Measurements from ENCODE around the gene ACSM6. TPM values are rescaled to one million over a fixed set of nuclear protein-coding genes. Genes with fewer than 3 reads are reported as not detected.
A peak's percentile ranks its signal among the peaks of the same experiment; 100 is the strongest.

The ACSM6 gene
- total and polyA plus RNA-seq, 2 donors (not counting 3 experiments of a cell fraction or from before 2014, with no cell fraction given): not detected

DNA sequence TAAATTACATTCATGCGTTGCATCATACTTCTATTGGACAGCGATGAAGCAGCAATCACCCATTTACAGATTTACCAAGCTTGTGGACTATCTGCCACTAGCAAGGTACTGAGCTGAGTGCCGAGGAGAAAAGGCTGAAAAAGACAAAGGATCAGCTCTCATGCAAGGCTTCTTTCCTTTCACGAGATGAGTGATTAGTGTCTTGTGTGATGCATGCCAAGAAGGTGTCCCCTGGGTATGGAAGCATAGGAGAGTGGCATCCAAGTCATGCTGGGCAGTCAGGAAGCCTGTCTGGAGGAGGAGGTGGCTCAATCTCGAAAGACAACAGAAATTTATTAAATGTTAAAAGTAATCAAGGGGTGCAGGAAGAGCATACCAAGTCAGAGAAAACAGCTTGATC is 40.9 kb downstream of the ACSM6 start:
- FAIRE-seq (no peak), DNase-seq (ENCODE audit: low read depth, low spot score) (no peak)
- no peak overlapping the region for H3K9ac ChIP-seq (replicated peaks; ENCODE audit: extremely low read depth, insufficient read depth, low read length)
- H3K9me3 ChIP-seq (replicated peaks; ENCODE audit: control insufficient read depth, insufficient read depth, low read length): no peaks in the 10 kb centered on the region
- no TSS peak for BruUV-seq (replicated peaks)
- intact Hi-C loops (cut with micrococcal nuclease): no loop called here
- H2AFZ ChIP-seq (ENCODE audit: low read depth, low read length): no peak overlapping the region
- no peak overlapping the region for H3K4me3 ChIP-seq (replicated peaks in 1 of 3; ENCODE audit: insufficient read depth in 1 of 3, low read depth in 1 of 3, low read length in 3 of 3)
- no peaks in the 10 kb centered on the region for H3K79me2 ChIP-seq (ENCODE audit: control insufficient read depth, insufficient read depth, low read length)
- H3K9me1 ChIP-seq (replicated peaks; ENCODE audit: control insufficient read depth, extremely low read depth, insufficient read depth, low read length): no peaks in the 10 kb centered on the region
- H3K4me1 ChIP-seq (ENCODE audit: control insufficient read depth, extremely low read depth, insufficient read depth, low read length): peaks cover 17% of the 10 kb centered on the region
- H3K36me3 ChIP-seq (ENCODE audit: control insufficient read depth in 2 of 2, extremely low read depth in 1 of 2, insufficient read depth in 2 of 2, low read length in 2 of 2): peaks cover 0 to 17% of the 10 kb centered on the region in 2 experiments
- TF ChIP-seq MYC (IDR thresholded peaks at IDR 0.05; ENCODE audit: low read depth, low read length) (no peak), CTCF (IDR thresholded peaks at IDR 0.05; ENCODE audit: extremely low read depth in 1 of 2, insufficient read depth in 1 of 2, low read depth in 1 of 2, low read length in 2 of 2) (no peak)
- H3K27ac ChIP-seq (ENCODE audit: insufficient read depth, low read depth, low read length): no peak overlapping the region
- no peaks in the 10 kb centered on the region for H4K20me1 ChIP-seq (replicated peaks; ENCODE audit: control insufficient read depth, extremely low read depth, insufficient read depth, low read length)
- H3K4me2 ChIP-seq (ENCODE audit: insufficient read depth, low read length): no peak overlapping the region
- POLR2A ChIA-PET: no interaction called here
- CTCF ChIA-PET: interaction anchor here (0.8 to 4.7 kb wide), 5 partner anchors 9 to 129 kb away, joined by 3 to 32 read pairs (median 5); no protein-coding TSS in a partner anchor
- dilution Hi-C loops (cut with MboI; ENCODE audit: extremely low pct_ligation_motif_present, low sequenced_read_pairs): no loop called here
- no peaks in the 10 kb centered on the region for H3K27me3 ChIP-seq (ENCODE audit: control insufficient read depth in 2 of 2, insufficient read depth in 2 of 2, low read length in 2 of 2)

- FAIRE-seq: no peak
- dilution Hi-C loops (cut with MboI; ENCODE audit: extremely low pct_ligation_motif_present, low sequenced_read_pairs): no loop called here
- BruUV-seq (replicated peaks): no TSS peak
- Histone ChIP-seq H3K9me1 (replicated peaks; ENCODE audit: control insufficient read depth, extremely low read depth, insufficient read depth, low read length) (no peaks in the 10 kb centered on the region), H3K4me1 (ENCODE audit: control insufficient read depth, extremely low read depth, insufficient read depth, low read length) (peaks cover 13% of the 10 kb centered on the region), H2AFZ (ENCODE audit: low read depth, low read length) (no peak overlapping the region), H4K20me1 (replicated peaks; ENCODE audit: control insufficient read depth, extremely low read depth, insufficient read depth, low read length) (no peaks in the 10 kb centered on the region), H3K27ac (ENCODE audit: insufficient read depth, low read depth, low read length) (peak overlapping the region; percentile 56), H3K9me3 (replicated peaks; ENCODE audit: control insufficient read depth, insufficient read depth, low read length) (no peaks in the 10 kb centered on the region), H3K36me3 (ENCODE audit: control insufficient read depth in 2 of 2, extremely low read depth in 1 of 2, insufficient read depth in 2 of 2, low read length in 2 of 2) (peaks cover 0 to 18% of the 10 kb centered on the region in 2 experiments), H3K9ac (replicated peaks; ENCODE audit: extremely low read depth, insufficient read depth, low read length) (no peak overlapping the region), H3K79me2 (ENCODE audit: control insufficient read depth, insufficient read depth, low read length) (no peaks in the 10 kb centered on the region), H3K4me3 (replicated peaks in 1 of 3; ENCODE audit: insufficient read depth in 1 of 3, low read depth in 1 of 3, low read length in 3 of 3) (no peak overlapping the region), H3K27me3 (ENCODE audit: control insufficient read depth in 2 of 2, insufficient read depth in 2 of 2, low read length in 2 of 2) (no peaks in the 10 kb centered on the region), H3K4me2 (ENCODE audit: insufficient read depth, low read length) (no peak overlapping the region)
- no peak for DNase-seq (ENCODE audit: low read depth, low spot score)
- CTCF ChIA-PET: interaction anchor here (0.8 to 4.7 kb wide), 4 partner anchors 8 to 130 kb away, joined by 4 to 32 read pairs (median 6); no protein-coding TSS in a partner anchor
- no peak for TF ChIP-seq POLR2A (IDR thresholded peaks at IDR 0.05; ENCODE audit: low read depth, low read length)
- no peak for TF ChIP-seq MYC (IDR thresholded peaks at IDR 0.05; ENCODE audit: low read depth, low read length)
- POLR2A ChIA-PET: no interaction called here
- intact Hi-C loops (cut with micrococcal nuclease): no loop called here
Observed at GRCh38 chr10:95235676-95236067, 41.6 kb downstream of the ACSM6 start.

Measured in endothelial cell of umbilical vein (primary cell).